ENCODE data around the gene NOS2.
"Not testable (repeated sequence)": the region's sequence is repeated elsewhere in the genome, so short reads cannot be mapped to it uniquely, and the experiment has no call there.

The NOS2 gene

GRCh38 chr17:27800522-27800921 is at the start of gene NOS2:
Gene NOS2, minus strand, starts transcription at chr17:27800529. Its CDS starts 1,720 bp downstream, at chr17:27798809.
- no peak for DNase-seq

DNA sequence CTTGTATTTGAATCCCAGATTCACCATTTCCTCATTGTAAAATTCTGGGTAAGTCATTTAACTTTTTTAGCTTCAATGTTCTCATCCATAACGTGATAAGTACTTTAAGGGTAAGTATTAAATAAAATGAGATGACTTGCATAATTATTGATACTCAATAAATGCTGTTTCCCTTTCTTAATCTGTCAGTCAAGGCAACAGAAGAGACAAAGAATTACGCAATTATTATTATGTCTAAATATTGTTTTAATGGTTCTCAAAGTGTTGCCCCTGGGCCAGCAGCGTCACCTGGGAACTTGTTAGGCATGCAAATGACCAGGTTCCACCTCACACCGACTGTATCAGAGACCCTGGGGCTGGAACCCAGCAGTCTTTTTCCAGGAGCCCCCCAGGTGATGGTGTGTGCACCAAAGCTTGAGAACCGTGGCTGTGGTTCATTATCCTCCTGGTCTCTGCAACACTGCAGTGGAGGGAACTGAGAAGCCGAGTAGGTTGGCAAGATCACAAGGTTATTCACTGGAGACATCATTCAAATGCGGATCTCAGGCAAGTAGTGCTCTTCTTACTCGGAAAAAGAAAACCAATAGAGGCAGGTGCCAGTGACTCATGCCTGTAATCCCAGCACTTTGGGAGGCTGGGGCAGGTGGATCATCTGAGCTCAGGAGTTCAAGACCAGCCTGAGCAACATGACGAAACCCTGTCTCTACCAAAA is 49.3 kb upstream of the NOS2 start:
- no peak for DNase-seq

DNA sequence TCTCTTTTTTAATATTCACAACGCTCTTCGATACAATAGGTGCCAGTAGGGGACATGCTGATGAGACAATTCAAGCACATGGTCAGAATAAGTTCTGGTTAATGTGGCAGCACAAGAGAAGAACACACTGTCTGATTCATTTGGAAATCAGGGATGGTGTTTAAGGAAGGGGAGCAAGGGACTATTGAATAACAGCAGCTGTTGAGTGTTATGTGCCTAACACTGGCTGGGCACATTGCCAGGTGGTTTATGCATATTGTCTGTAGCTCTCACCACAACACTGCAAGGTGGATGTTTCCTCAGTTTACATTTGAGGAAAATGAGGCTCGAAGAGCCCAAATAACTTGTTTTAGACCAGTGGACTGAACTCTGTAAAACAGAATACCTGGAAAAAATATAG is 48.6 kb upstream of the NOS2 start:
- peak; percentile 70 for DNase-seq

- DNase-seq = not testable (repeated sequence)
Observed at GRCh38 chr17:27846808-27847307, 46.5 kb upstream of the NOS2 start.

DNA sequence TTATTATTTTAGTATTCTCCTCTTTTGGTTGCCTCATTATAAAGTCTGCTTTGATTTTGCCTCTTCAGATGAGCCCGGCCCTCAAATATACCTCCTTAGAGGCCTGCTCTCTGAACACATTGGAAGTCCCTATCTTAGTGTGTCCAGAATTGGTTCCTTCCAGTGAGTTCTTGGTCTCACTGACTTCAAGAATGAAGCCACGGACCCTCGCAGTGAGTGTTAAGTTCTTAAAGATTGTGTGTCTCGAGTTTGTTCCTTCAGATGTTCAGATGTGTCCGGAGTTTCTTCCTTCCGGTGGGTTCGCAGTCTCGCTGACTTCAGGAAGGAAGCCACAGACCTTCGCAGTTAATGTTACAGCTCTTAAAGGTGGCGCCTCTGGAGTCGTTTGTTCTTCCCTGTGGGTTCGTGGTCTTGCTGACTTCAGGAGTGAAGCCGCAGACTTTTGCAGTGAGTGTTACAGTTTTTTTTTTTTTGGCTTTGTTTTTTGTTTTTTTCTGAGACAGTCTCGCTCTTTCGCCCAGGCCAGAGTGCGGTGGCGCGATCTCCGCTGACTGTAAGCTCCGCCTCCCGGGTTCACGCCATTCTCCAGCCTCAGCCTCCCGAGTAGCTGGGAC is 45.8 kb upstream of the NOS2 start:
- no peak for DNase-seq

DNA sequence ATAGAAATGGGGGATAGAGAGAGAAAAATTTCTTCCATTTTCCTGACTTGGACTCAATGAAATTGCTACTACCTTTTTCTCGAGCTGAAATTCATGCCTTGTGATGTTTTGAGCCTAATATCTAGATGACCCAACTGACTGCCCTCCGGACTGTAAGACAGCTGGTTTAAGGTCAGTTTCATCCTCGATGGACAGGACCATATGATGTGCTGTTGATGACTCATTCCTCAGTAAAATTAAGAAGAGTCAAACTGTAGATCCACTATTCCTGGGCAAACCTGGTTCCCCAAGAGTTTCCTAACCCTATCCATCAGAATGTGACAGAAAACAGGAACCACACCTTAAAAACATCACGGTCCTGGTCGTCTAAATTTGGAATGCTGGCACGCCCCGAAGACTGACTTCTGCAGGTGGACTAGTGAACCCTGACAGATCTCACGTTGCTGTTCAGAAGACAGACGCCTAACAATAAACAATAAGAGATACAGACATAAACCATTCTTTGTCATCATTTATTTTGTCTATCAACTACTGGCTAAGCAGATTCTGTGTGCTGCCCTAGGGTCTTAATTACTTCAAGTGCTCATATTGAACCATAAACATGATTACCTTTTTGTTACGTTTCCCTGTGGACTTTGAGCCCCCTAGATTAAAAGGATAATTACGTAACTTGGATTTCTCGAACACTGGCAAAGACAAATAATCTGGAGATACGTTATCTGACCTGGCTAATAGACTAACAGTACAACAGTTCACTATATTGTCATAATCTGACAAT is 45.1 kb upstream of the NOS2 start:
- no peak for DNase-seq

DNA sequence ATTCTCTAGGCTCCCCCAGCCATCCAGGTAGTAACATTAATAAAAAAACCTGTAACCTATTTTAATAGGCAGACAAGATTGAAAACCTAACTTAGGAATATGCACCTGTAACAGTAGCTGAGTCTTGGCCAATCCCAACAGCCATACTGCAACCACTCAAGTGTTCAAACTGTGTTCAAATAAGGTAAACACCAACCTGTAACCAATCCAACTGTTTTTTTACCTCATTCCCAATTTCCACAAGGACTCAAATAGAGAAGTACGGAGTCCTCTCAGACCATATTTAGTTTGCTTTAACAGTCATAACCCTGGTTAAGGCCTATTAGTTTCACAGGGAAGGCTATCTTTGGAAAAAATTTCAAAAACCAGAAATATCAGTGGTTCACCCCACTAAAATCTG is 40.4 kb upstream of the NOS2 start:
- no peak for DNase-seq

GRCh38 chr17:27840406-27840678 is 40.0 kb upstream of the NOS2 start:
- not testable (repeated sequence) for DNase-seq

- DNase-seq = not testable (repeated sequence)
Observed at GRCh38 chr17:27839571-27840405, 39.5 kb upstream of the NOS2 start.

DNA sequence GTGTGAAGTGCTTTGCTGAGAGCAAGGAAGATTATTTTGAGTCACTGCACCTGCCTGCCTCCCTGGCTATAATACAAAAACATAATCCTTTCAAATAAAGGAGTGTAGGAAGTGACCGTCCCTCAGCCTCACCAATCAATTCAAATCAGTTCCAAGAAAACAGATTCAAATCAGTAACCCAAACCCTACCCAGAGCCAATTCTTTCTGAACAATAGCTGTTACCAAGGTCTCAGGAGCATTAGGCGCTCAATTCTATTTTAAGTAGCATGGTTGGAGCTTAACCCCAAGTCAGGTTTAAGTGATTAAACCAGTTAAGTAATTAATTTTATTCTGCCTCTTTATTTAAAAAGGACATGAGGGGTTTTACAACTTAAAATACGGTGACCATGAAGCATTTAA is 38.3 kb upstream of the NOS2 start:
- not testable (repeated sequence) for DNase-seq

DNA sequence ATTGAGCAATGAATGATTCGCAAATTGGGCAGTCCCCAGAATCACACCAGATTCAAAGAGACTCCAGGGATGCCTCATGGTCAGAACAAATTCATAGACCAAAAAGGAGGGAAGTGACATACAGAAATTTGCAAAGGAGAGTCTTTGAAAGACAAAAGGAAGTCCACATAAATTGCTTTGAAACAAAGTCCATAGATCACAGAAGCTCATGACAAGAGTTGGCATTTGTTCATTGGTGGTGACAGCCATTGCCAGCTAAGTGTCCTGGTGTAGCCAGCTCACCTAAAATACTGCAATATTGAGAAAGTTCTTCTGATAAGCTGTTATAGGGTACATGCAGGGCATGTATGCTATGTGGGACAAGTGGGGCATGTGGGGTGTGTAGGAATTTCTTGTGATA is 37.4 kb upstream of the NOS2 start:
- DNase-seq = not testable (repeated sequence)

GRCh38 chr17:27836651-27837050 is 36.3 kb upstream of the NOS2 start:
- DNase-seq = no peak

GRCh38 chr17:27834571-27834970 is 34.2 kb upstream of the NOS2 start:
- DNase-seq = no peak

DNA sequence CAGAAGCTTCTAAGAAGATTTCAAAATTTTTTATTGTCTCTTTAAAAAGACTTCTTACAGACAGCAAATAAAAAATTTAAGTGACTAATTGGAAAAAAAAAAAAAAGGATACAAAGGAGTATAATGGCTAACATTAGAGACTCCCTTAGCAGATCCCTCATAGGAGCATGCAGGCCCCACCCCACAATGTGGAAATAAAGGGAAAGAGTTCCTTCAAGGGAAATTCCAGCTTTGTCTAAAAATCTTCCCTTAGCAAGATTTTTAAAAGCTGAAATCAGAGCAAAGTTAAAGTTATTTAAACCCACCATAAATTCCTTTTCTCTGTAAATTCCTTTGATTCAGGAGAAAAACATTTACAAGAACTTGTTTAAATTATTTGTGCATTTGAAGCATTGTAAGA is 32.5 kb upstream of the NOS2 start:
- DNase-seq = no peak

DNA sequence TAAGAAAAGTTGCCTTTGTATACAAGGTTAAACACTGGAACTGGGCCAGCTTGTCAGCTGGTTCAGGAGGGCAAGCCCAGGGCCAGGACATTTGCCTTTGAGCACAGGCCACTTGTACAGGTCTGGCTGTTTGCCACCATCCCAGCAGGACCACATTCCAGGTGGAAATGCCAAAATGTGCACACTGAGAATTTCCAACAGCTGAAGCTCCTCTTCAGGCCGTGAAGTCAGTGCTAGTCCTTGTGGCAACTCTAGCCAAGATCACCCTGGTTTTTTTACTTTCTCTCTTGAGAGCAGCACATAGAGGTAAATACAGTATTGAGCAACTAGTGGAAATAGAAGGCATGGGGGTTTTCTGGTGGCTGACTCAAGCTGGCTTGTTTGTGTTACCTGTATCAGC is 29.6 kb upstream of the NOS2 start:
- not testable (repeated sequence) for DNase-seq

DNA sequence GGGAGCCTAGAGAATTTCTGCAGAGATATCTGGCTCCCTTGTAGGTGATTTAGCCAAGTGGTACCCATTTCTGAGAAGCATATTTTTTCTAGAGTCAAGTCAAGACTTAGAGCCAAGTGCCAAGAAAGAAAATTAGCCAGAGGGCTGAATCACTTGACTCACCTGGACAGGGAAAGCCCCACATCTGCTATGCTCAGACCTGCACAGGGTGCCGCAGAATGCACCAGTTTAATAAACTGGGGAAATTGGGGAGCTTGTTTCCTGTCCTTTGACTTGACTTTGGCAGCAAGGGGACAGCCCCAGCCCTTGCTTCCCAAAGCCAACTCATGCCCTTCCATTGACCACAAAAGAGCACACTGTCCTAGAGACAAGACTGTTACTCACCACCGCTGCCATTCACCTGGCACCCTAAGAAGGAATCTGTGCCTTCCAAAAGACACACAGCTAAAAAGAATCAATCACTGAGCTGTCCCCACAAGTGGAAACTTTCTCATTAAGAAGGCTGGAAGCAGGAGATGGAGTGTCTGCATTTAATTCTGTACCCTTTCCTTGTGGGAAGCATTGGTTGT is 28.9 kb upstream of the NOS2 start:
- not testable (repeated sequence) for DNase-seq

DNA sequence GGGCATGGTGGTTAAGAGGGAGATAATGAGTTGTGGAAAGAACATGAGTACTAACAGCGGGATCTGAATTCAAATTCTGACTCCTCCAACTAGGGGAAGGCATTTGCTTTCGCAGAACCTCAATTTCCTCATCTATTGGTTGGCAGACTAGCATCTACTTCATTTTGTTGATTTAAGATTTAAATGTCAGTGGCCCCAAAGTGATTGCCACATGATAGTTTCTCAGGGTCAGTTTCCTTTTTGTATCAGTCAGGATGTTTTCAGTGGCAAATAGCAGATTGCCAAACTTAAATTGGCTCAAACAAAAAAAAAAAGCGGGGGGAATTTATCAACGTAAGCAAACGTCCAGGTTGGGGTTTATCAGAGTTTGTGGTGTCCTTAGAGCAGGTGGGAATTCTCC is 25.1 kb upstream of the NOS2 start:
- no peak for DNase-seq

GRCh38 chr17:27824745-27825144 is 24.4 kb upstream of the NOS2 start:
- DNase-seq = no peak

GRCh38 chr17:27824176-27824715 is 23.9 kb upstream of the NOS2 start:
- DNase-seq = no peak

DNA sequence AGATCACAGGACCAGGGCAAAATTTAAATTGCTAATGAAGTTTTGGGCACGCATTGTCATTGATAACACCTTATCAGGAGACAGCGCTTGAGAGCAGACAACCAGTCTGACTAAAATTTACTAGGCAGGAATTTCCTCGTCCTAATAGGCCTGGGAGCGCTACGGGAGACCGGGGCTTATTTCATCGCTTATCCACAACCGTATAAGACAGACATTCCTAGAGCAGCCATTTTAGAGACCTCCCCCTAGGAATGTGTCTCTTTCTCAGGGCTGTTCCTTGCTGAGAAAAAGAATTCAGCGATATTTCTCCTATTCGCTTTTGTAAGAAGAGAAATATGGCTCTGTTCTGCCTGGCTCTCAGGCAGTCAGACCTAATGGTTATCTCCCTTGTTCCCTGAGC is 21.8 kb upstream of the NOS2 start:
- not testable (repeated sequence) for DNase-seq

GRCh38 chr17:27821318-27821717 is 21.0 kb upstream of the NOS2 start:
- DNase-seq = no peak

DNA sequence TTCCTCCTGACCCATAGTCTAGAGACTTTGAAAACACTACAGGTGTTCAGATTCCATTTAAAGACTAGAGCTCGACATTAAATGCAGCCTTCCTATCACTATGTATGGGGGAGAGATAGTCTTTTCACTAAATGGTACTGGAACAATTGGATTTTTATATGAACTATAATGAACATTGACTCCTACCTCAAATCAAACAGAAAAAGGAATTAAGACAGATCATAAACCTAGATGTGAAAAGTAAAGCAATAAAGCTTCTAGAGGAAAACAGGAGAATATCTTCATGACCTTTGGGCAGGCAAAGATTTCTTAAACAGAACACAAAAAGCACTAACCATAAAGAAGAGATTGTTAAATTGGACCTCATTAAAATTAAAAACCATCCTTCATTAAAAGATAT is 18.8 kb upstream of the NOS2 start:
- DNase-seq = no peak
